Spleen (tissue), 11 donors: ENCODE measurements around the gene LYPD3. TPM values are rescaled to one million over a fixed set of nuclear protein-coding genes. Genes with fewer than 3 reads are reported as not detected.
"Not testable (repeated sequence)": the region's sequence is repeated elsewhere in the genome, so short reads cannot be mapped to it uniquely, and the experiment has no call there.

Experiments
- DNase-seq: peaks from one replicate; pipeline ENCODE4 v3.0.0-alpha.2; 2020
- H3K27ac ChIP-seq, 8 donors: fragments of 200-600 bp; sonication (generic) in 7 of 8; 1 replicate in 4 of 8; 2 replicates in 4 of 8; pipeline versions ENCODE4 v1.5.0 to v1.8.0; 2016 to 2021; ENCODE audit warnings: inconsistent platforms in 4 of 8, mild to moderate bottlenecking in 4 of 8, moderate library complexity in 1 of 8
- H3K27me3 ChIP-seq, 7 donors: fragments of 200-600 bp; sonication (generic) in 6 of 7; replicated peaks in 1 of 7; 1 replicate in 4 of 7; 2 replicates in 3 of 7; pipeline versions ENCODE4 v1.5.0 to v1.8.0; 2016 to 2021; ENCODE audit warnings: inconsistent platforms in 3 of 7, mild to moderate bottlenecking in 1 of 7
- H3K36me3 ChIP-seq, 6 donors: fragments of 200-600 bp; sonication (generic) in 5 of 6; 1 replicate in 4 of 6; 2 replicates in 2 of 6; pipeline versions ENCODE4 v1.5.0 to v1.8.0; 2016 to 2021; ENCODE audit warnings: inconsistent platforms in 2 of 6
- H3K4me1 ChIP-seq, 6 donors: fragments of 200-600 bp; sonication (generic) in 5 of 6; 1 replicate in 3 of 6; 2 replicates in 3 of 6; pipeline versions ENCODE4 v1.5.0 to v1.8.0; 2016 to 2021; ENCODE audit warnings: inconsistent platforms in 3 of 6
- H3K4me3 ChIP-seq, 8 donors: fragments of 200-600 bp; sonication (generic) in 7 of 8; 1 replicate in 4 of 8; 2 replicates in 4 of 8; pipeline versions ENCODE4 v1.5.0 to v1.8.0; 2016 to 2021; ENCODE audit warnings: inconsistent platforms in 4 of 8, mild to moderate bottlenecking in 4 of 8, moderate library complexity in 2 of 8
- H3K9me3 ChIP-seq, 8 donors: fragments of 200-600 bp; sonication (generic) in 7 of 8; 1 replicate in 4 of 8; 2 replicates in 4 of 8; pipeline versions ENCODE4 v1.5.0 to v1.8.0; 2016 to 2021; ENCODE audit warnings: inconsistent platforms in 4 of 8
- POLR2A ChIP-seq, 3 donors: fragments of 450-650 bp; IDR thresholded peaks; one replicate each; pipeline ENCODE4 v1.5.1; 2017; ENCODE audit warnings: antibody characterized with exemption in 3 of 3, mild to moderate bottlenecking in 1 of 3
- POLR2AphosphoS5 ChIP-seq, 3 donors: sonication (generic); formaldehyde crosslinking; IDR thresholded peaks; one replicate each; pipeline ENCODE4 v1.5.1; 2017; ENCODE audit warnings: antibody characterized with exemption in 3 of 3
- WGBS, 5 donors: extraction: QIAGEN DNeasy Blood & Tissue Kit in 3 of 5; methylation state at CpG; one replicate each; pipeline versions ENCODE4 v1.1.5 to v1.1.7; 2013 to 2018; 5-methylcytosine and 5-hydroxymethylcytosine counted together
- intact Hi-C: fragments of 100-400 bp; cut with DNase I; formaldehyde crosslinking; loops from one replicate; pipeline ENCODE4 v1.15.0; 2023; ENCODE audit warnings: low total_unique reads
- polyA plus RNA-seq, 3 donors: library from polyadenylated mRNA; stranded (reverse); fragments of 200-250 nt; gene quantifications; one replicate each; pipeline ENCODE4 v1.2.1, GENCODE V29; 2013
- total RNA-seq, 7 donors: library from RNA; depleted of rRNA in 3 of 7; stranded (reverse); fragments of >200 nt in 3 of 7; fragmentation: NEBNext Ultra II Directional in 4 of 7; extraction: Animal tissue kit (Norgen Biotek cat#: 25700) in 4 of 7; gene quantifications; one replicate each; pipeline versions ENCODE4 v1.1.0 to v1.2.1, GENCODE V29; 2016 to 2021
- TF ChIP-seq, protein P1 (sequence below), 11 experiments: fragments of 200-600 bp in 7 of 11; fragments of 450-650 bp in 4 of 11; sonication (generic) in 4 of 11; IDR thresholded peaks in 8 of 11; conservative IDR thresholded peaks in 3 of 11; 1 replicate in 7 of 11; 2 replicates in 4 of 11; pipeline versions ENCODE4 v1.4.0 to v1.8.0; 2016 to 2021; ENCODE audit warnings: antibody characterized with exemption in 11 of 11, inconsistent platforms in 4 of 11, mild to moderate bottlenecking in 1 of 11
- donor health status: healthy with polysubstance abuse.
- donor health status: DM: no; HTN: no; CAD: no; lungs with moderate emphysema.
- donor health status: DM: no; HTN: no; CAD: no.
- donor health status: Bipolar disorder and iron deficiency.
- donor health status: healthy.
- donor health status: DM: no; HTN: no; CAD: no.
- donor health status: DM: yes; HTN: yes; CAD: no.

LYPD3 gene
- total and polyA plus RNA-seq, 10 donors, result 0.57 to 2.8 (median 1.5) TPM

DNA sequence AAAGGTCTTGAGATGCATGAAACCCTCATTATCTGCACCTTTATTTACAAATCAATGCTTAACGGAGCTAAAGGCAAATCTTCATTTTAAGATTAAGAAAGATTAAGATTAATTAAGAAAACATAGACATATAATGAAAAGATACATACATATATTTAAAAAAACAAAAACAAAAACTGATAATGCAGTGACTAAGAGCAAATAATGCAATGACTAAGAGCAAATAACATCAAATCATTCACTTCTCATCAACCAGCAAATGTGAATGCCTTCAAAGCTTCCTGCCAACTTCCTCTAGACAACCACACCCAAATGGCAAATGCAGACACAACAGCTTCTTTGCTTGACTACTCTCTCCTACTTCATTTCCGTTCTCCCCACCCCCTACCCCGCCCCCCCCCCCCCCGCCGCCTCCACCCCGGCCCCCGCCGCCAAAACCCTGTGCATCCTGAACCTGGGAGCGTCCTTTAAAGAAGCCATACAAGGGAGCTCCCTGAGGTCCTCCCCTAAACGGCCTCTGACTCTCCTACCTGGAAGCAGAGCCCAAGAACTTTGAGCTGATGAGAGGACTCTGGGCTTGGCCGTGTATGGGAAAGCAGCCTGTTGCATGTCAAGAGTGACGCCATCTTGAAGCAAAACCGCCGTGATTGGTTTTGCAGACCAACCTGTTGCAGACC, 26.2 kb downstream of the LYPD3 start:
- intact Hi-C loops, result no loop called here
- Histone ChIP-seq H3K27ac (peak overlapping the region; percentile 46 to 79 (median 67)), H3K4me1 (peaks cover 9 to 26% (median 21%) of the 10 kb centered on the region in 6 donors), H3K4me3 (no peak overlapping the region), H3K27me3 (no peaks in the 10 kb centered on the region), H3K9me3 (no peaks in the 10 kb centered on the region), H3K36me3 (no peaks in the 10 kb centered on the region)
- DNase-seq, result no peak
- 27 to 38% (median 31%) methylated on average over 13 to 14 of the region's 14 CpGs for WGBS, 5 donors
- TF ChIP-seq, protein P1, sequence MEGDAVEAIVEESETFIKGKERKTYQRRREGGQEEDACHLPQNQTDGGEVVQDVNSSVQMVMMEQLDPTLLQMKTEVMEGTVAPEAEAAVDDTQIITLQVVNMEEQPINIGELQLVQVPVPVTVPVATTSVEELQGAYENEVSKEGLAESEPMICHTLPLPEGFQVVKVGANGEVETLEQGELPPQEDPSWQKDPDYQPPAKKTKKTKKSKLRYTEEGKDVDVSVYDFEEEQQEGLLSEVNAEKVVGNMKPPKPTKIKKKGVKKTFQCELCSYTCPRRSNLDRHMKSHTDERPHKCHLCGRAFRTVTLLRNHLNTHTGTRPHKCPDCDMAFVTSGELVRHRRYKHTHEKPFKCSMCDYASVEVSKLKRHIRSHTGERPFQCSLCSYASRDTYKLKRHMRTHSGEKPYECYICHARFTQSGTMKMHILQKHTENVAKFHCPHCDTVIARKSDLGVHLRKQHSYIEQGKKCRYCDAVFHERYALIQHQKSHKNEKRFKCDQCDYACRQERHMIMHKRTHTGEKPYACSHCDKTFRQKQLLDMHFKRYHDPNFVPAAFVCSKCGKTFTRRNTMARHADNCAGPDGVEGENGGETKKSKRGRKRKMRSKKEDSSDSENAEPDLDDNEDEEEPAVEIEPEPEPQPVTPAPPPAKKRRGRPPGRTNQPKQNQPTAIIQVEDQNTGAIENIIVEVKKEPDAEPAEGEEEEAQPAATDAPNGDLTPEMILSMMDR (IDR thresholded peaks at IDR 0.05 in 8 of 11, conservative IDR thresholded peaks at IDR 0.05 in 3 of 11), result no peak
- TF ChIP-seq POLR2AphosphoS5 (IDR thresholded peaks at IDR 0.05) (no peak), POLR2A (IDR thresholded peaks at IDR 0.05) (no peak)

DNA sequence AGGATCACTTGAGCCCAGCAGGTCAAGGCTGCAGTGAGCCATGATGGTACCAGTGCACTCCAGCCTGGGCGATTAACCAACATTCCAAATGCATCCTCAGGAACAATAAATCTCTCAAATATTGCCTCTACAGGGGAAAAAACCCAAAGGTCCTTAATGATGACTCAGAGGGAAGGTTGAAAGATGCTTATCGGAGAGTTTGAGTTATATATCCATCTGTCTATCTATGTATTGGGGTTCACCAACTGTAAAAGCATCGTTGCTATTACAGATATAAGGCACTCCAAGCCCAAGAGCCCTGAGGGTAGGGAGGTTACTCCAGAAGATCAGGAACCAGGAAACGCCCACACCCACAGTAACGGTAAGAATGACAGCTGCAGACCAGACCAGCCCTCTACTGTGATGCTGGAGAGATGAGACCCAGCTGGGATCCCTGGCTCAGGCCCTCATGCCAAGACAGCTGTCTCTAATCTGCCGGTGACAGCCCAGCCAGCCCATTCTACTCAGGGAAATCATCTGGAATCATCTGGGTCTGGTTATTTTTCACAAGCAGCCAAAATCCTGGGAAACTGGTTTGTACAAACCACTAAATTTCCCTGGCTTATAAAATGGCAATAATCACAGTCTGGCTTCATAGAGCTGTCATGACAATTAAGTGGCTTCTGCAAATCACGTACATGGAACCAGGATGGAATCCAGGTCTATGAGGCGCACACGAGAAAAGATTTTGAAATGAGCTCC, 26.9 kb downstream of the LYPD3 start:
- no peak for DNase-seq
- Histone ChIP-seq H3K27me3 (no peaks in the 10 kb centered on the region), H3K9me3 (no peaks in the 10 kb centered on the region), H3K27ac (peak overlapping the region; percentile 46 to 79 (median 67)), H3K4me3 (no peak overlapping the region), H3K36me3 (no peaks in the 10 kb centered on the region), H3K4me1 (peaks cover 9 to 26% (median 21%) of the 10 kb centered on the region in 6 donors)
- intact Hi-C loops, result no loop called here
- TF ChIP-seq POLR2AphosphoS5 (IDR thresholded peaks at IDR 0.05) (peak in 2 of 3 donors; percentile 82 to 84), POLR2A (IDR thresholded peaks at IDR 0.05) (no peak)
- TF ChIP-seq, protein P1 (IDR thresholded peaks at IDR 0.05 in 8 of 11, conservative IDR thresholded peaks at IDR 0.05 in 3 of 11), result no peak
- 55 to 66% (median 59%) methylated on average over 8 to 9 of the region's 9 CpGs for WGBS, 5 donors

DNA sequence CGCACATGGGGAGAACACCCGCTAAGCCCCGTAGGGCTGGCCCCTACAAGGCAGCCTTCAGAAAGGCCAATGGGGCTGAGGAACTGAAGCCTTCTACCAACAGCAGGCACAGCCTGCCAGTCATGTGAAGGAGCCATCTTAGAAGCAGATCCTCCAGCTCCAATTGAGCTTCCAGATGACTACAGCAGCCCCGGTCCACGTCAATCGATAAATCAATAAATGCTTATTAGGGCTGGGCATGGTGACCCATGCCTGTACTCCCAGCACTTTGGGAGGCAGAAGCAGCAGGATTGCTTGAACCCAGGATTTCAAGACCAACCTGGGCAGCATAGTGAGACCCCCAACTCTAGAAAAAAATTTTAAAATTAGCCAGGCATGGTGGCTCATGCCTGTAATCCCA, 27.7 kb downstream of the LYPD3 start:
- 89 to 96% (median 95%) methylated on average over 6 of the region's 6 CpGs for WGBS, 5 donors
- Histone ChIP-seq H3K4me1 (peaks cover 9 to 31% (median 25%) of the 10 kb centered on the region in 6 donors), H3K4me3 (no peak overlapping the region), H3K27me3 (no peaks in the 10 kb centered on the region), H3K9me3 (no peaks in the 10 kb centered on the region), H3K27ac (peak overlapping the region in 4 of 8 donors; percentile 65 to 75 (median 68)), H3K36me3 (no peaks in the 10 kb centered on the region)
- DNase-seq, result no peak
- intact Hi-C loops, result no loop called here
- TF ChIP-seq, protein P1 (IDR thresholded peaks at IDR 0.05 in 8 of 11, conservative IDR thresholded peaks at IDR 0.05 in 3 of 11), result no peak
- TF ChIP-seq POLR2AphosphoS5 (IDR thresholded peaks at IDR 0.05) (no peak), POLR2A (IDR thresholded peaks at IDR 0.05) (no peak)

DNA sequence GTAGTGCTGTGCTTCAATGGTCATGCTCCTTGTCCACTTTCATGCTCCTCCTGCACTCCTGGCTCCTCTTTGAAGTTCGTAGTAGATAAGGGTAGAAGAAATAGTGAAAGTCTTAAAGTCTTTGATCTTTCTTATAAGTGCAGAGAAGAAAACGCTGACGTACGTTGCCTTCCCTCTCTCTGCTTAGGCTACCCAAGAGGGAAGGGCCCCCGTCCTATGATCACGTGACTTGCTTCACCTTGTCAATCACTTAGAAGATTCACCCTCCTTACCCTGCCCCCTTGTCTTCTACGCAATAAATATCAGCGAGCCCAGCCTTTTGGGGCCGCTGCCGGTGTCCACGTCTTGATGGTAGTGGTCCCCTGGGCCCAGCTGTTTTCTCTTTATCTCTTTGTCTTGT, 28.1 kb downstream of the LYPD3 start:
- H3K9me3 ChIP-seq, intact Hi-C loops, DNase-seq, H3K4me3 ChIP-seq, H3K36me3 ChIP-seq, H3K27me3 ChIP-seq: not testable (repeated sequence)
- Histone ChIP-seq H3K27ac (peak overlapping the region in 2 of 8 donors; percentile 65 to 68), H3K4me1 (peaks cover 9 to 31% (median 25%) of the 10 kb centered on the region in 6 donors)
- 87 to 97% (median 92%) methylated on average over 11 of the region's 11 CpGs for WGBS, 5 donors
